Stimulated activated CD4-positive, alpha-beta T cell treated with anti-CD3 and anti-CD28 coated beads, Interleukin-1b, Interleukin-23, amount 100 ng/mL, for 24 hours (primary cell): ENCODE data around the gene C1orf210.

Experiments
- DNase-seq, 4 experiments: peaks; one replicate each; pipeline ENCODE4 v3.0.0-alpha.2; 2020; ENCODE audit warnings: low read depth in 4 of 4, low spot score in 1 of 4

The C1orf210 gene

DNA sequence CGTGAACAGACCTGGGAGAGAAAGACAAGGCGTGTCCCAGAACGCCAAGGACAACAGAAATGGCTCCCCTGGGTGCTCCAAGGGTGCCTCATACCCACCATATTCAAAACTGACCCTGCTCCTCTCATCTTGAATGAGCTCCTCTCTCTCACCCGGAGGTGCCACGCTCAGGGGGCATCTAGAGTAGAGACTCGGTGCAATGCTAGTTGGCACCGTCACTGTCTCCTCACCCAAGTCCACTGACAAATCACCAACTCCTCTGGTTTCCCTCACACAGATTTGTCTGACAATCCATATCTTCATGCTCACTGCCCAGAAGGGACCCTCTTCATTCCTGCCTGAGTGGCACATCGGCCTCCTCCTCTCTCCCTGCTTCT is 10.6 kb downstream of the C1orf210 start:
- no peak for DNase-seq

DNA sequence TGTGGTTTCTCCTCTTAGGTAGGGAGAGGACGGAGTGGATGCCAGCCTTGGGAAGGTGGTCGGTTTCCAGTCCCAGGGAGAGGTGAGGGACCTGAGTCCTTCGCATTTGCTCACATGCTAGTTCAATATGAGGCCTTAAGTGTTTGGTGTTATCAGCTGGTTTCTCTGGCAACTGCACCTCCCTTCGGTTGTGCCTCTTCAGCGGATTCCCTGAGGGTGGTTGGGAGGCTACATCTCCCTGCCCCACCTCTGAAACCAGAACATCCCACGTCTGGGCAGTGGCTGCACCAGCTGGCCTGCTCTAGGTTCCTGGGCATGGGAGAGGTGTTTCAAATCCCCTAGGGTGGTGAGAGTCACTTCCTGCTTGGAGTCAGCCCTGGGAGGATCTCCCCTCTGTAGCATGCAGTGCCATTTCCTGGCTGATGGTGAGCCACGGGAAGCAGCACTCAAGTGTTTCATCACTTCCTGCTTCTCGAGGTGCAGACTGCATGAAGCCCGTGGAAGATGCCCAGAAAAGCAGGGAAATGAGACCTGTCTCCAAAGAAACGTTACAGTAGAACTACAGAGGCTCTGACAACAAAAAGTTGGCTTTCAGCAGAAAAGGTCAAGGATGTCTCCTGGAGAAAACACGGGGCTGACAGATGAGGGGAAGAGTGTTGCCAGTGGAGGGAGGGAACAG is 11.1 kb downstream of the C1orf210 start:
- DNase-seq, result peak; percentile 6 to 24 (median 14)

GRCh38 chr1:43273708-43274107 is 11.7 kb downstream of the C1orf210 start:
- no peak for DNase-seq

DNA sequence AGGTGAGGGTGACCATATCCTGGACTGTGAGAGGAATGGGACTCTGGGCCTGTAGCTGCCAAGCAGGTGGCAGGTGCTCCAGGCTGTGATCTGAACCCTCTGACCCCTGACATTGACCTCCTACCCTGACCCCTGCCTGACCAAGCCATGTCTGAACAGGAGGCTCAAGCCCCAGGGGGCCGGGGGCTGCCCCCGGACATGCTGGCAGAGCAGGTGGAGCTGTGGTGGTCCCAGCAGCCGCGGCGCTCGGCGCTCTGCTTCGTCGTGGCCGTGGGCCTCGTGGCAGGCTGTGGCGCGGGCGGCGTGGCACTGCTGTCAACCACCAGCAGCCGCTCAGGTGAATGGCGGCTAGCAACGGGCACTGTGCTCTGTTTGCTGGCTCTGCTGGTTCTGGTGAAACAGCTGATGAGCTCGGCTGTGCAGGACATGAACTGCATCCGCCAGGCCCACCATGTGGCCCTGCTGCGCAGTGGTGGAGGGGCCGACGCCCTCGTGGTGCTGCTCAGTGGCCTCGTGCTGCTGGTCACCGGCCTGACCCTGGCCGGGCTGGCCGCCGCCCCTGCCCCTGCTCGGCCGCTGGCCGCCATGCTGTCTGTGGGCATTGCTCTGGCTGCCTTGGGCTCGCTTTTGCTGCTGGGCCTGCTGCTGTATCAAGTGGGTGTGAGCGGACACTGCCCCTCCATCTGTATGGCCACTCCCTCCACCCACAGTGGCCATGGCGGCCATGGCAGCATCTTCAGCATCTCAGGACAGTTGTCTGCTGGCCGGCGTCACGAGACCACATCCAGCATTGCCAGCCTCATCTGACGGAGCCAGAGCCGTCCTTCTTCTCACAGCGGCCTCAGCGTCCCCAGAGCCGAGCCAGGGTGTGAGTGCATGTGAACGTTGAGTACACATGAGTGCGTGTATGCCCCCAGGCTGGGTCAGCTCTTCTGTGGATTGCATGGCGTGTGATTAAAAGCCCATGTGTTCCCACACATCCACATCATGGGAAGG is 12.5 kb downstream of the C1orf210 start:
- no peak for DNase-seq

- no peak for DNase-seq
Observed at GRCh38 chr1:43272161-43272560, 13.2 kb downstream of the C1orf210 start.

GRCh38 chr1:43271186-43272118 is 13.9 kb downstream of the C1orf210 start:
- no peak for DNase-seq

- no peak for DNase-seq
Observed at GRCh38 chr1:43270421-43271095, 14.8 kb downstream of the C1orf210 start.

- DNase-seq, result no peak
Observed at GRCh38 chr1:43269627-43270375, 15.6 kb downstream of the C1orf210 start, which contains the start of gene TMEM125. Gene TMEM125 (plus strand): TSS chr1:43269983. CDS start chr1:43272723, 2,740 bp downstream.

DNA sequence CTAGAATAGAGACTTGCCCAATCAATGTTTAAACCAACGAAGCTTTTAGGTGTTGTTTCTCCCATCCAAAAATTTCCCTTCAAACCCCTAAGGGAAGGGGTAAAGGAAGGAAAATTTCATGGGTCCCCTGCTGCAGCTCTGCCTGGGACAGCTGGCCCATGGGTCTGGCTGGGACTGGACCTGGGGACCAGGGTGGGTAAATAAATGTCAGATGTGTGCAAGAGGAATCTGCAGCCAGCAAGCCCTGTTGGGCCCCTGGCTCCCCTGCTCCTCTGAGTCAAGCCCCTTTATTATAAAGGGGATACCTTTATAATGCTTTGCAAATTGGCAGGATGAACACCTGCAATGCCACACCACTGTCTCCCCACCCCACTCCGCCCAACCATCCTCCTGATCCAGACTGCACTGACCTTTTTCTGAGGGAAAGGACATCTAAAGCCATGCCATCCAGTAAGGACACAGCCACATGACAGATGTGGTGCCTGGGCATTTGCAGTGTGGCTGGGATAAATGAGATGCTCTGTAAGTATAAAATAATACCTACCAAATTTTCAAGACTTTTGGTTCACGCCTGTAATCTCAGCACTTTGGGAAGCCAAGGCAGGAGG is 17.5 kb downstream of the C1orf210 start:
- no peak for DNase-seq

DNA sequence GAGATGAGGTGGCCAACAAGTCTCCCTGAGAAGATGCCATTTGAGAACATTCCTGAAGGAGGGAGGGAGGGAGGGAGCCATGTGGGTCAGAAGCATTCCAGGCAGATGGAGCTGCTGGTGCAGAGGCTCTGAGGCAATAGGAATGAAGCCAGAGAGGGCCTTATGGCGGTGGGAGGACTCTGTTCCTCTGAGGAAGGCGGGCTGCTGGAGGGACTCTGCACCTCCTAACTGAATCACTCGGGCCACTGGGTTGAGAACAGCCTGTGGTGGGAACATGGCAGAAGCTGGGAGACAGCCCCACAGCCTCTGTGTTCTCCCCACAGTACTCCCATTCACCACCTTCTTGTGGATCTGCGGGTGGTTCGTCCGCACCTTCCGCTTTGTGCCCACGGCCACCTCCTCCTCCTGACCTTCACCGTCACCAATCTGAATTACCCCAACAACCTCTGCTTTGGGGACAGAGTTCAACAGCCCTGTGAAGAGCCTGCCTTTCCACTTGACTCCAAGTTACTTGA is 18.0 kb downstream of the C1orf210 start:
- DNase-seq, result no peak

- DNase-seq, result no peak
Observed at GRCh38 chr1:43266881-43267280, 18.5 kb downstream of the C1orf210 start.

- no peak for DNase-seq
Observed at GRCh38 chr1:43265431-43265830, 19.9 kb downstream of the C1orf210 start.

- no peak for DNase-seq
Observed at GRCh38 chr1:43258370-43258769, 27.0 kb downstream of the C1orf210 start.

DNA sequence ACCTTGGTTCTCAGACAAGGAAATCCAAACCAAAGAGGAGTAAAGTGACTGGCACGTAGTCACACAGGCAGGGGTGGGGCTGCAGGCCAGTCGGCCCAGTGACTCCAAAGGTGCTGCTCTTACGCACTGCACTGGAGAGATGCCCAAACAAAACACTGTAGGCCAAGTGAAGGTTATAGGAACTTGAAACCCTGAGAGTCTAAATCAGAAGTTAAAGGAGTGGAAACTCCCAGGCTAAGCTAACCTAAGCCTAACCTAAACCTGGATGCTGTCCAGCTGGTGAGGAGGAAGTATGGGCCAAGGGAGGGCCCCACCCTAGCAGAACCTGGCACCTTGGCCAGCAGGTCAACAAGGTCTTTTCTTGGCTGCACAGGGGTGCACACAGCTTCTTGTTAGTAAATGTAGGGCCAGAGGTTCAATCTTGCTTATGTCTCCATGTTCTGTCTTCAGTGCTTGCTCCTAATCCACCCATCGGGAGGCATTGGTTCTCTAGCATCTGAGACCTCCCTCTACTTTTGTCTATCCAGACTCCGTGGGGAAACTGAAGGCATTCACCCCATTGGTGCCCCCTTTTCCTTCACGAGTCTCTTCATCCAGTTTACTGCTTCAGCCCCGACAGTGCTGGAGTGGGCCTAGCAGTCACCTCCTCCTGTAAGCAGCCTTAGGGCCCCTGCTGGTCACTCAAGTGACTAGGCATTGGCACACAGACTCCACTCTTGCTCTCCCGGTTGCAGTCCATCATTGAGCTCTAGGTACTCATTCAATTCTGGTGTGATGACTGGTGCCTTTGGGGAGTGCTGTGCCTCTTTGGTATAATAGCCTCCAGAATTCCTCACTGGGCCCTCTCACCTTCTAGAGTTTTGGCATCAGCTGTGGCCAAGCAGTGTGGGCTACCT is 28.5 kb downstream of the C1orf210 start:
- DNase-seq, result no peak

GRCh38 chr1:43255438-43256210 is 29.8 kb downstream of the C1orf210 start:
- DNase-seq, result no peak

DNA sequence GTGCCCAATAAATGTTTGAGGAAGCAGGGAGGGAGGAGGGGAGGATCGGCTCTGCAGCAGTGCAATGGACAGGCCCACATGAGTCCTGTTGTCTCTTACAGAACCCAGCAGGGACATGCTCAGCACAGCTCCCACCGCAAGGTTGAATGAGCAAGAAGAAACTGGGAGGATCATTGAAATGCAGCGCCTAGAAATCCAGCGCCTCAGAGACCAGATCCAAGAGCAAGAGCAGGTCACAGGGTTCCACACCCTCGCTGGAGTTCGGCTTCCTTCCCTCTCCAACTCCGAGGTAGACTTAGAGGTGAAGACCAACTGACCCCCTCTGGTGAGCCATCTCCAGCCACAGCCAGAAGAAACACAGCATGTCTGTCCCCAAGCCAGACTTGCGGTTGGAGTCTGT is 31.5 kb downstream of the C1orf210 start:
- no peak for DNase-seq

DNA sequence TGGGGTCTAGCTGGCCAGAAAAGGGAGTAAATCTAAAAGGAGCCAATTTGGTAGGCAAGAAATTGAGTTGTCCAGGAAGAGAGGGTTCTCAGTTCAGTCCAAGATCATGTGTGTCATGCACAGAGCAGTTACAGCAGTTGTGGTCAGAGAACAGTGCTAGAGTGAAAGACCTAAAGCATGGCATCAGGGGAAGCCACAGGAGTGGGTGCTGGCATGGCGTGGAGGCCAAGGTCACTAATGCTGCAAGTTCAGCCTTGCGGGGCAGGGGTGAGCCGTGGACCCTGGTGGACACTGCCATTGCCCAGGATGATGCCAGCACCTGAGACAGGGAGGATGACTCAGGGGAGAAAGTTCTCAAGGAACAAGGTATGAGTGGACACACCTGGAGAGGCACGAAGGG is 32.2 kb downstream of the C1orf210 start:
- no peak for DNase-seq
